HepG2 (cell line): ENCODE results near the gene KRTAP19-5. TPM values are rescaled to one million over a fixed set of nuclear protein-coding genes. Genes with fewer than 3 reads are reported as not detected.

ENCODE experiments used
- ATAC-seq: fragments of 200-7000 bp; cut with Tn5 transposase; 3 replicates; pipeline ENCODE4 v1.9.1; 2020; ENCODE audit warnings: mild to moderate bottlenecking, moderate library complexity
- BruUV-seq: library from RNA; stranded (reverse); fragments of 400-500 nt; replicated peaks from 2 replicates; lab custom pipeline; 2021; lab: Mats Ljungman, UMichigan
- CTCF ChIA-PET: fragments of 300-600 bp; formaldehyde crosslinking; extraction: SDS; loops from one replicate; lab custom pipeline; 2021; ENCODE audit warnings: low total read pairs, inconsistent platforms, low intra/inter-chr PET ratio; lab: Yijun Ruan, JAX
- POLR2A ChIA-PET: fragments of 350-600 bp; sonication (Branson Sonifier 250); formaldehyde crosslinking; loops from one replicate; lab custom pipeline; 2020; ENCODE audit warnings: antibody characterized with exemption, inconsistent platforms; lab: Yijun Ruan, JAX
- DNase-seq: peaks from one replicate; pipeline ENCODE4 v3.0.0-alpha.2; 2015; ENCODE audit warnings: low spot score
- FAIRE-seq: peaks from 3 replicates; lab custom pipeline; 2011; peaks lifted over from hg19 to GRCh38; lab: Jason Lieb, UNC
- H2AFZ ChIP-seq: one replicate; pipeline ENCODE4 v1.6.1; 2011; ENCODE audit warnings: low read length, inconsistent platforms
- H3K27ac ChIP-seq: fragments of 300-600 bp; 3 replicates; pipeline ENCODE4 v1.8.0; 2011; ENCODE audit warnings: mixed run types, mild to moderate bottlenecking, mixed read lengths, low read length, inconsistent platforms; ENCODE audit not compliant: insufficient read depth; ENCODE audit errors: extremely low read length
- H3K27me3 ChIP-seq, 2 experiments: fragments of 200-600 bp in 1 of 2; 2 replicates in 1 of 2; 3 replicates in 1 of 2; pipeline versions ENCODE4 v1.6.0 to v1.8.0; 2011; ENCODE audit warnings: low read length in 2 of 2, mild to moderate bottlenecking in 2 of 2, moderate library complexity in 2 of 2, inconsistent platforms in 1 of 2; ENCODE audit not compliant: insufficient read depth in 2 of 2, control insufficient read depth in 1 of 2
- H3K36me3 ChIP-seq, 2 experiments: fragments of 200-600 bp in 1 of 2; replicated peaks in 1 of 2; 2 replicates in 1 of 2; 3 replicates in 1 of 2; pipeline versions ENCODE4 v1.5.1 to v1.8.0; 2011; ENCODE audit warnings: low read length in 2 of 2, inconsistent platforms in 1 of 2; ENCODE audit not compliant: insufficient read depth in 2 of 2, control insufficient read depth in 1 of 2
- H3K4me1 ChIP-seq: 2 replicates; pipeline ENCODE4 v1.5.1; 2012; ENCODE audit warnings: low read length, inconsistent platforms; ENCODE audit not compliant: insufficient read depth
- H3K4me2 ChIP-seq: 2 replicates; pipeline ENCODE4 v1.6.0; 2011; ENCODE audit warnings: low read depth, low read length, inconsistent platforms
- H3K4me3 ChIP-seq, 3 experiments: fragments of 200-600 bp in 1 of 3; sonication (generic), shearing (Covaris generic) in 1 of 3; replicated peaks in 1 of 3; 2 replicates each; pipeline ENCODE4 v1.5.1; 2011 to 2016; ENCODE audit warnings: low read length in 3 of 3, inconsistent platforms in 2 of 3, low read depth in 2 of 3, mild to moderate bottlenecking in 2 of 3, control low read depth in 1 of 3, mixed read lengths in 1 of 3; ENCODE audit not compliant: insufficient read depth in 1 of 3
- H3K79me2 ChIP-seq: one replicate; pipeline ENCODE4 v1.6.1; 2011; ENCODE audit warnings: low read length, inconsistent platforms; ENCODE audit not compliant: insufficient read depth
- H3K9ac ChIP-seq: 2 replicates; pipeline ENCODE4 v1.6.0; 2011; ENCODE audit warnings: mild to moderate bottlenecking, low read depth, low read length, inconsistent platforms; ENCODE audit not compliant: insufficient read depth
- H3K9me3 ChIP-seq: 2 replicates; pipeline ENCODE4 v1.5.1; 2012; ENCODE audit warnings: mild to moderate bottlenecking, low read length
- H4K20me1 ChIP-seq: 2 replicates; pipeline ENCODE4 v1.6.0; 2011; ENCODE audit warnings: inconsistent platforms, mild to moderate bottlenecking, low read length, moderate library complexity; ENCODE audit not compliant: insufficient read depth
- CCDC6 ChIP-seq: sonication (generic); formaldehyde crosslinking; IDR thresholded peaks from 2 replicates; pipeline ENCODE4 v1.8.1; 2022; ENCODE audit warnings: mild to moderate bottlenecking, missing genetic modification reagents, moderate library complexity
- FOXP1 ChIP-seq, 2 experiments: fragments of 450-650 bp in 1 of 2; IDR thresholded peaks; 2 replicates each; pipeline ENCODE4 v1.6.1; 2017 to 2018; ENCODE audit warnings: antibody characterized with exemption in 1 of 2
- HOXD1 ChIP-seq: sonication (generic); formaldehyde crosslinking; IDR thresholded peaks from 2 replicates; pipeline ENCODE4 v1.5.0; 2020; ENCODE audit warnings: missing genetic modification reagents
- MEIS2 ChIP-seq: sonication (generic); formaldehyde crosslinking; IDR thresholded peaks from 2 replicates; pipeline ENCODE4 v1.9.0; 2021; ENCODE audit warnings: mild to moderate bottlenecking, missing genetic modification reagents
- RXRB ChIP-seq: IDR thresholded peaks from 2 replicates; pipeline ENCODE4 v1.6.1; 2016; ENCODE audit warnings: borderline replicate concordance, missing genetic modification reagents, missing compliant biosample characterization
- ZMYM4 ChIP-seq: sonication (generic); formaldehyde crosslinking; IDR thresholded peaks from 2 replicates; pipeline ENCODE4 v1.8.1; 2023; ENCODE audit warnings: mild to moderate bottlenecking, missing genetic modification reagents
- WGBS: methylation state at CpG from one replicate; pipeline ENCODE4 v1.1.6; 2017; ENCODE audit warnings: low lambda C conversion rate; 5-methylcytosine and 5-hydroxymethylcytosine counted together
- in situ Hi-C: cut with HindIII; loops from 2 replicates; pipeline ENCODE4 v1.10.0; 2017; ENCODE audit warnings: low pct_unique_long_range_greater_than_20kb; ENCODE audit not compliant: extremely low pct_ligation_motif_present
- intact Hi-C: fragments of 100-400 bp; cut with micrococcal nuclease; formaldehyde crosslinking; loops from one replicate; pipeline ENCODE4 v1.10.0; 2022; ENCODE audit not compliant: unreplicated experiment
- polyA plus RNA-seq, 8 experiments: library from polyadenylated mRNA; depleted of rRNA in 3 of 8; stranded (reverse) in 7 of 8; unstranded in 1 of 8; fragments of >200 nt; fragmentation: Illumina TruSeq in 4 of 8; extraction: Trizol in 4 of 8; gene quantifications; 2 replicates each; pipeline versions ENCODE4 v1.2.1 to v1.2.3, GENCODE V29; 2011 to 2016; ENCODE audit warnings: low read depth in 4 of 8, missing spikeins in 1 of 8, mixed read lengths in 1 of 8; ENCODE audit not compliant: insufficient read depth in 1 of 8
- total RNA-seq, 5 experiments: library from RNA; depleted of rRNA; stranded (reverse); fragments of >200 nt; fragmentation: Illumina TruSeq; extraction: Trizol; gene quantifications; 2 replicates each; pipeline ENCODE4 v1.2.3, GENCODE V29; 2016; ENCODE audit warnings: low read depth in 1 of 5
- TF ChIP-seq, protein P1 (sequence below): sonication (generic); formaldehyde crosslinking; IDR thresholded peaks from 2 replicates; pipeline ENCODE4 v1.5.1; 2020; ENCODE audit warnings: mild to moderate bottlenecking, missing genetic modification reagents, moderate library complexity
- TF ChIP-seq, protein P2 (sequence below): IDR thresholded peaks from 2 replicates; pipeline ENCODE4 v1.6.1; 2016; ENCODE audit warnings: mild to moderate bottlenecking, missing biosample characterization, missing genetic modification reagents
- TF ChIP-seq, protein P3 (sequence below): sonication (generic); formaldehyde crosslinking; IDR thresholded peaks from 2 replicates; pipeline ENCODE4 v1.9.0; 2021; ENCODE audit warnings: mild to moderate bottlenecking, missing genetic modification reagents
- TF ChIP-seq, protein P4 (sequence below): sonication (generic); formaldehyde crosslinking; IDR thresholded peaks from 2 replicates; pipeline ENCODE4 v1.4.0; 2020; ENCODE audit warnings: missing genetic modification reagents, borderline replicate concordance

The KRTAP19-5 gene
- total and polyA plus RNA-seq, 2 of the 13 experiments (the other 11 are each of a cell fraction or from before 2014, with no cell fraction given) = not detected

DNA sequence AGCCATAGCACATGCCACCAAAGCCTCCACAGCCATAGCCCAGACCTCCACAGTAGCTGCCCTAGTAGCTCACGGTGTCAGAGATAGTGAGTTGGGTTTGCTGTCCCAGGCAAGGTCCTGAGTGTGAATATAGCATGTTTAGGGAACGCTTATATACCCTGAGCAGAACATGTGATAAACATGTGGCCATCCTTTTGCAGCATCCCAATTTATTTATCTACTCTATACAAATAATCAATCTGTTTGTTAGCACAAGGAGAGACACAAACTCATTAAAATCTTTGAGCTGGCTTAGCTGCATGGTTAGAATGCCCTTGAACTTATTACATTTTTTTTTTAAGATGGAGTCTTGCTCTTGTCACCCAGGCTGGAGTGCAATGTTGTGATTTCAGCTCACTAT, 14.6 kb downstream of the KRTAP19-5 start, which contains the start of gene KRTAP19-2 (continued):
- TF ChIP-seq FOXP1 (IDR thresholded peaks at IDR 0.05) = no peak
- no peak for TF ChIP-seq FOXP1 (CRISPR knock-in tag; IDR thresholded peaks at IDR 0.05)

DNA sequence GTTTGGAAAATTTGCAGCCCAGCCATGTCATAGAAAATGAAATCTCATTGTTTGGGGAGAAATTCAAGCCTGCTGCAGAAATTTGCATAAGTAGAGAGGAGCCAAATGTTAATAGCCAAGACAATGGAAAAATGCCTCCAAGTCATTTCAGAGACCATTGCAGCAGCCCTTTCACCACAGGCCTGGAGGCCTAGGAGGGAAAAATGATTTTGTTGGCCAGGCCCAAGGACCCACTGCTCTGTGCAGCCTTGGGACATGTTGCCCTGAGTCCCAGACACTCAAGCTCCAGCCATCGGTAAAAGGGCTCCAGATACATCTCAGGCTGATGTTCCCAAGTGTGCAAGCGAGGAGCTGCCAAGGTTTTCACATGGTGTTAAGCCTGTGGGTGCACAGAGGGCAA, 15.8 kb downstream of the KRTAP19-5 start:
- no TSS peak for BruUV-seq
- Histone ChIP-seq H4K20me1 (no peaks in the 10 kb centered on the region), H3K9ac (no peak overlapping the region), H3K36me3 (no peaks in the 10 kb centered on the region), H3K4me1 (no peaks in the 10 kb centered on the region), H3K27ac (no peak overlapping the region), H3K4me3 (no peak overlapping the region), H2AFZ (no peak overlapping the region), H3K27me3 (no peaks in the 10 kb centered on the region), H3K79me2 (no peaks in the 10 kb centered on the region), H3K4me2 (no peak overlapping the region), H3K9me3 (peaks cover 87% of the 10 kb centered on the region)
- ChIA-PET POLR2A (no interaction called here), CTCF (no interaction called here)
- DNase-seq (no peak), FAIRE-seq (no peak), ATAC-seq (no peak)
- in situ Hi-C loops (no loop called here), intact Hi-C loops (no loop called here)
- 0% methylated on average over 2 of the region's 2 CpGs for WGBS
- no peak for TF ChIP-seq MEIS2 (CRISPR knock-in tag)
- no peak for TF ChIP-seq ZMYM4
- no peak for TF ChIP-seq CCDC6
- TF ChIP-seq HOXD1 (CRISPR knock-in tag) = no peak
- TF ChIP-seq, protein P1, sequence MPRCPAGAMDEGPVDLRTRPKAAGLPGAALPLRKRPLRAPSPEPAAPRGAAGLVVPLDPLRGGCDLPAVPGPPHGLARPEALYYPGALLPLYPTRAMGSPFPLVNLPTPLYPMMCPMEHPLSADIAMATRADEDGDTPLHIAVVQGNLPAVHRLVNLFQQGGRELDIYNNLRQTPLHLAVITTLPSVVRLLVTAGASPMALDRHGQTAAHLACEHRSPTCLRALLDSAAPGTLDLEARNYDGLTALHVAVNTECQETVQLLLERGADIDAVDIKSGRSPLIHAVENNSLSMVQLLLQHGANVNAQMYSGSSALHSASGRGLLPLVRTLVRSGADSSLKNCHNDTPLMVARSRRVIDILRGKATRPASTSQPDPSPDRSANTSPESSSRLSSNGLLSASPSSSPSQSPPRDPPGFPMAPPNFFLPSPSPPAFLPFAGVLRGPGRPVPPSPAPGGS = no peak
- no peak for TF ChIP-seq RXRB (CRISPR knock-in tag)
- TF ChIP-seq, protein P2, sequence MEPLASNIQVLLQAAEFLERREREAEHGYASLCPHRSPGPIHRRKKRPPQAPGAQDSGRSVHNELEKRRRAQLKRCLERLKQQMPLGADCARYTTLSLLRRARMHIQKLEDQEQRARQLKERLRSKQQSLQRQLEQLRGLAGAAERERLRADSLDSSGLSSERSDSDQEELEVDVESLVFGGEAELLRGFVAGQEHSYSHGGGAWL = no peak
- TF ChIP-seq, protein P3, sequence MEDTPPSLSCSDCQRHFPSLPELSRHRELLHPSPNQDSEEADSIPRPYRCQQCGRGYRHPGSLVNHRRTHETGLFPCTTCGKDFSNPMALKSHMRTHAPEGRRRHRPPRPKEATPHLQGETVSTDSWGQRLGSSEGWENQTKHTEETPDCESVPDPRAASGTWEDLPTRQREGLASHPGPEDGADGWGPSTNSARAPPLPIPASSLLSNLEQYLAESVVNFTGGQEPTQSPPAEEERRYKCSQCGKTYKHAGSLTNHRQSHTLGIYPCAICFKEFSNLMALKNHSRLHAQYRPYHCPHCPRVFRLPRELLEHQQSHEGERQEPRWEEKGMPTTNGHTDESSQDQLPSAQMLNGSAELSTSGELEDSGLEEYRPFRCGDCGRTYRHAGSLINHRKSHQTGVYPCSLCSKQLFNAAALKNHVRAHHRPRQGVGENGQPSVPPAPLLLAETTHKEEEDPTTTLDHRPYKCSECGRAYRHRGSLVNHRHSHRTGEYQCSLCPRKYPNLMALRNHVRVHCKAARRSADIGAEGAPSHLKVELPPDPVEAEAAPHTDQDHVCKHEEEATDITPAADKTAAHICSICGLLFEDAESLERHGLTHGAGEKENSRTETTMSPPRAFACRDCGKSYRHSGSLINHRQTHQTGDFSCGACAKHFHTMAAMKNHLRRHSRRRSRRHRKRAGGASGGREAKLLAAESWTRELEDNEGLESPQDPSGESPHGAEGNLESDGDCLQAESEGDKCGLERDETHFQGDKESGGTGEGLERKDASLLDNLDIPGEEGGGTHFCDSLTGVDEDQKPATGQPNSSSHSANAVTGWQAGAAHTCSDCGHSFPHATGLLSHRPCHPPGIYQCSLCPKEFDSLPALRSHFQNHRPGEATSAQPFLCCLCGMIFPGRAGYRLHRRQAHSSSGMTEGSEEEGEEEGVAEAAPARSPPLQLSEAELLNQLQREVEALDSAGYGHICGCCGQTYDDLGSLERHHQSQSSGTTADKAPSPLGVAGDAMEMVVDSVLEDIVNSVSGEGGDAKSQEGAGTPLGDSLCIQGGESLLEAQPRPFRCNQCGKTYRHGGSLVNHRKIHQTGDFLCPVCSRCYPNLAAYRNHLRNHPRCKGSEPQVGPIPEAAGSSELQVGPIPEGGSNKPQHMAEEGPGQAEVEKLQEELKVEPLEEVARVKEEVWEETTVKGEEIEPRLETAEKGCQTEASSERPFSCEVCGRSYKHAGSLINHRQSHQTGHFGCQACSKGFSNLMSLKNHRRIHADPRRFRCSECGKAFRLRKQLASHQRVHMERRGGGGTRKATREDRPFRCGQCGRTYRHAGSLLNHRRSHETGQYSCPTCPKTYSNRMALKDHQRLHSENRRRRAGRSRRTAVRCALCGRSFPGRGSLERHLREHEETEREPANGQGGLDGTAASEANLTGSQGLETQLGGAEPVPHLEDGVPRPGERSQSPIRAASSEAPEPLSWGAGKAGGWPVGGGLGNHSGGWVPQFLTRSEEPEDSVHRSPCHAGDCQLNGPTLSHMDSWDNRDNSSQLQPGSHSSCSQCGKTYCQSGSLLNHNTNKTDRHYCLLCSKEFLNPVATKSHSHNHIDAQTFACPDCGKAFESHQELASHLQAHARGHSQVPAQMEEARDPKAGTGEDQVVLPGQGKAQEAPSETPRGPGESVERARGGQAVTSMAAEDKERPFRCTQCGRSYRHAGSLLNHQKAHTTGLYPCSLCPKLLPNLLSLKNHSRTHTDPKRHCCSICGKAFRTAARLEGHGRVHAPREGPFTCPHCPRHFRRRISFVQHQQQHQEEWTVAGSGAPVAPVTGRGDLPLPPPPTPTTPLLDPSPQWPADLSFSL (CRISPR knock-in tag) = no peak
- TF ChIP-seq, protein P4, sequence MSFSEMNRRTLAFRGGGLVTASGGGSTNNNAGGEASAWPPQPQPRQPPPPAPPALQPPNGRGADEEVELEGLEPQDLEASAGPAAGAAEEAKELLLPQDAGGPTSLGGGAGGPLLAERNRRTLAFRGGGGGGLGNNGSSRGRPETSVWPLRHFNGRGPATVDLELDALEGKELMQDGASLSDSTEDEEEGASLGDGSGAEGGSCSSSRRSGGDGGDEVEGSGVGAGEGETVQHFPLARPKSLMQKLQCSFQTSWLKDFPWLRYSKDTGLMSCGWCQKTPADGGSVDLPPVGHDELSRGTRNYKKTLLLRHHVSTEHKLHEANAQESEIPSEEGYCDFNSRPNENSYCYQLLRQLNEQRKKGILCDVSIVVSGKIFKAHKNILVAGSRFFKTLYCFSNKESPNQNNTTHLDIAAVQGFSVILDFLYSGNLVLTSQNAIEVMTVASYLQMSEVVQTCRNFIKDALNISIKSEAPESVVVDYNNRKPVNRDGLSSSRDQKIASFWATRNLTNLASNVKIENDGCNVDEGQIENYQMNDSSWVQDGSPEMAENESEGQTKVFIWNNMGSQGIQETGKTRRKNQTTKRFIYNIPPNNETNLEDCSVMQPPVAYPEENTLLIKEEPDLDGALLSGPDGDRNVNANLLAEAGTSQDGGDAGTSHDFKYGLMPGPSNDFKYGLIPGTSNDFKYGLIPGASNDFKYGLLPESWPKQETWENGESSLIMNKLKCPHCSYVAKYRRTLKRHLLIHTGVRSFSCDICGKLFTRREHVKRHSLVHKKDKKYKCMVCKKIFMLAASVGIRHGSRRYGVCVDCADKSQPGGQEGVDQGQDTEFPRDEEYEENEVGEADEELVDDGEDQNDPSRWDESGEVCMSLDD (CRISPR knock-in tag) = no peak
